Ovary (tissue), 3 donors: ENCODE measurements around the gene HK2.

Experiments
- CTCF ChIP-seq, 3 donors: fragments of 450-650 bp in 2 of 3; fragments of 200-600 bp in 1 of 3; IDR thresholded peaks; one replicate each; pipeline versions ENCODE4 v1.5.1 to v1.8.0; 2016 to 2022; ENCODE audit warnings: antibody characterized with exemption in 3 of 3, mild to moderate bottlenecking in 1 of 3
- EP300 ChIP-seq: sonication (generic); formaldehyde crosslinking; IDR thresholded peaks from one replicate; pipeline ENCODE4 v1.6.1; 2017; ENCODE audit warnings: antibody characterized with exemption
- POLR2A ChIP-seq: fragments of 450-650 bp; IDR thresholded peaks from one replicate; pipeline ENCODE4 v1.6.1; 2017; ENCODE audit warnings: antibody characterized with exemption, mild to moderate bottlenecking, moderate library complexity
- donor health status: DM: no; HTN: no; CAD: no.

GRCh38 chr2:74873012-74873665, 39.2 kb downstream of the HK2 start:
- no peak for TF ChIP-seq CTCF (IDR thresholded peaks at IDR 0.05)
- no peak for TF ChIP-seq POLR2A
- no peak for TF ChIP-seq EP300
